ENCODE data around the gene JCAD.
"Not testable (repeated sequence)": the region's sequence is repeated elsewhere in the genome, so short reads cannot be mapped to it uniquely, and the experiment has no call there.

The JCAD gene

GRCh38 chr10:30019468-30019867 lies 39.9 kb downstream of the JCAD start:
- DNase-seq = no peak
- Mint-ChIP-seq H3K9me3 (no peaks in the 10 kb centered on the region), H3K4me1 (ENCODE audit: low read depth in 2 of 2) (no peaks in the 10 kb centered on the region), H3K27me3 (peaks cover 34 to 71% of the 10 kb centered on the region in 2 donors), H3K27ac (no peak overlapping the region), H3K4me3 (no peak overlapping the region), H3K36me3 (ENCODE audit: insufficient read depth) (no peaks in the 10 kb centered on the region)
- no peak for ATAC-seq (replicated peaks)

- peaks cover 39 to 81% of the 10 kb centered on the region in 2 donors for H3K27me3 Mint-ChIP-seq
Measured at GRCh38 chr10:30018496-30018895, 40.9 kb downstream of the JCAD start.

GRCh38 chr10:30017966-30018365 lies 41.4 kb downstream of the JCAD start:
- H3K27me3 Mint-ChIP-seq = peaks cover 39 to 86% of the 10 kb centered on the region in 2 donors
- no peak overlapping the region for H3K27ac Mint-ChIP-seq
- no peaks in the 10 kb centered on the region for H3K4me1 Mint-ChIP-seq (ENCODE audit: low read depth in 2 of 2)
- no peak overlapping the region for H3K4me3 Mint-ChIP-seq
- H3K36me3 Mint-ChIP-seq (ENCODE audit: insufficient read depth) = no peaks in the 10 kb centered on the region
- DNase-seq (no peak), ATAC-seq (replicated peaks) (no peak)
- no peaks in the 10 kb centered on the region for H3K9me3 Mint-ChIP-seq

More at GRCh38 chr10:30018496-30018895, 40.9 kb downstream of the JCAD start:
- Mint-ChIP-seq H3K4me3 (no peak overlapping the region), H3K27ac (no peak overlapping the region), H3K36me3 (ENCODE audit: insufficient read depth) (no peaks in the 10 kb centered on the region), H3K9me3 (no peaks in the 10 kb centered on the region), H3K4me1 (ENCODE audit: low read depth in 2 of 2) (no peaks in the 10 kb centered on the region)
- ATAC-seq (replicated peaks) (no peak), DNase-seq (no peak)

- H3K27ac Mint-ChIP-seq = no peak overlapping the region
- H3K4me3 Mint-ChIP-seq = no peak overlapping the region
- ATAC-seq (replicated peaks) (no peak), DNase-seq (no peak)
- H3K4me1 Mint-ChIP-seq (ENCODE audit: low read depth in 2 of 2) = no peaks in the 10 kb centered on the region
- no peaks in the 10 kb centered on the region for H3K9me3 Mint-ChIP-seq
- no peaks in the 10 kb centered on the region for H3K36me3 Mint-ChIP-seq (ENCODE audit: insufficient read depth)
- H3K27me3 Mint-ChIP-seq = peaks cover 39 to 89% of the 10 kb centered on the region in 2 donors
Measured at GRCh38 chr10:30017556-30017955, 41.8 kb downstream of the JCAD start.

GRCh38 chr10:30014511-30014910 lies 44.9 kb downstream of the JCAD start:
- Mint-ChIP-seq H3K4me3 (no peak overlapping the region), H3K27me3 (peaks cover 35 to 76% of the 10 kb centered on the region in 2 donors), H3K36me3 (ENCODE audit: insufficient read depth) (no peaks in the 10 kb centered on the region), H3K27ac (no peak overlapping the region), H3K4me1 (ENCODE audit: low read depth in 2 of 2) (no peaks in the 10 kb centered on the region), H3K9me3 (no peaks in the 10 kb centered on the region)
- ATAC-seq (replicated peaks) = no peak
- DNase-seq = no peak

GRCh38 chr10:30013757-30014156 lies 45.6 kb downstream of the JCAD start:
- Mint-ChIP-seq H3K9me3 (no peaks in the 10 kb centered on the region), H3K27me3 (peaks cover 31 to 73% of the 10 kb centered on the region in 2 donors), H3K27ac (no peak overlapping the region), H3K36me3 (ENCODE audit: insufficient read depth) (no peaks in the 10 kb centered on the region), H3K4me3 (no peak overlapping the region), H3K4me1 (ENCODE audit: low read depth in 2 of 2) (no peaks in the 10 kb centered on the region)
- DNase-seq (no peak), ATAC-seq (replicated peaks) (no peak)

- Mint-ChIP-seq H3K27me3 (peaks cover 30 to 73% of the 10 kb centered on the region in 2 donors), H3K27ac (no peak overlapping the region), H3K9me3 (no peaks in the 10 kb centered on the region), H3K36me3 (ENCODE audit: insufficient read depth) (no peaks in the 10 kb centered on the region), H3K4me1 (ENCODE audit: low read depth in 2 of 2) (peaks cover 0 to 3% of the 10 kb centered on the region in 2 donors), H3K4me3 (no peak overlapping the region)
- no peak for ATAC-seq (replicated peaks)
- no peak for DNase-seq
Measured at GRCh38 chr10:30011956-30012647, 47.3 kb downstream of the JCAD start.

GRCh38 chr10:30011396-30011795 lies 48.0 kb downstream of the JCAD start:
- H3K36me3 Mint-ChIP-seq (ENCODE audit: insufficient read depth) = no peaks in the 10 kb centered on the region

GRCh38 chr10:30007406-30007805 lies 52.0 kb downstream of the JCAD start:
- H3K27ac Mint-ChIP-seq = no peak overlapping the region
- no peak for DNase-seq

More at GRCh38 chr10:30011396-30011795, 48.0 kb downstream of the JCAD start:
- DNase-seq = no peak
- ATAC-seq (replicated peaks) = no peak
- Mint-ChIP-seq H3K27me3 (peaks cover 32 to 77% of the 10 kb centered on the region in 2 donors), H3K27ac (no peak overlapping the region), H3K4me3 (no peak overlapping the region), H3K4me1 (ENCODE audit: low read depth in 2 of 2) (peaks cover 0 to 3% of the 10 kb centered on the region in 2 donors), H3K9me3 (no peaks in the 10 kb centered on the region)

GRCh38 chr10:30006410-30006809 lies 53.0 kb downstream of the JCAD start:
- H3K36me3 Mint-ChIP-seq (ENCODE audit: insufficient read depth) = no peaks in the 10 kb centered on the region
- peaks cover 31 to 44% of the 10 kb centered on the region in 2 donors for H3K27me3 Mint-ChIP-seq
- no peak overlapping the region for H3K4me3 Mint-ChIP-seq
- H3K27ac Mint-ChIP-seq = no peak overlapping the region
- peaks cover 4 to 16% of the 10 kb centered on the region in 2 donors for H3K4me1 Mint-ChIP-seq (ENCODE audit: low read depth in 2 of 2)
- no peaks in the 10 kb centered on the region for H3K9me3 Mint-ChIP-seq
- no peak for DNase-seq
- no peak for ATAC-seq (replicated peaks)

More at GRCh38 chr10:30007406-30007805, 52.0 kb downstream of the JCAD start:
- Mint-ChIP-seq H3K36me3 (ENCODE audit: insufficient read depth) (no peaks in the 10 kb centered on the region), H3K9me3 (no peaks in the 10 kb centered on the region), H3K4me1 (ENCODE audit: low read depth in 2 of 2) (peaks cover 4 to 11% of the 10 kb centered on the region in 2 donors), H3K4me3 (no peak overlapping the region), H3K27me3 (peaks cover 31 to 54% of the 10 kb centered on the region in 2 donors)
- no peak for ATAC-seq (replicated peaks)

GRCh38 chr10:30005116-30005515 lies 54.3 kb downstream of the JCAD start:
- not testable (repeated sequence) for H3K4me3 Mint-ChIP-seq, H3K9me3 Mint-ChIP-seq

GRCh38 chr10:30002426-30003266 lies 56.7 kb downstream of the JCAD start:
- peaks cover 4 to 17% of the 10 kb centered on the region in 2 donors for H3K4me1 Mint-ChIP-seq (ENCODE audit: low read depth in 2 of 2)
- H3K9me3 Mint-ChIP-seq = no peaks in the 10 kb centered on the region
- peak; percentile 73 for ATAC-seq (replicated peaks)
- no peak overlapping the region for H3K27ac Mint-ChIP-seq
- peaks cover 38 to 48% of the 10 kb centered on the region in 2 donors for H3K27me3 Mint-ChIP-seq
- H3K36me3 Mint-ChIP-seq (ENCODE audit: insufficient read depth) = no peaks in the 10 kb centered on the region
- DNase-seq = peak; percentile 47 to 53 (median 50)
- H3K4me3 Mint-ChIP-seq = no peak overlapping the region

More at GRCh38 chr10:30005116-30005515, 54.3 kb downstream of the JCAD start:
- not testable (repeated sequence) for H3K36me3 Mint-ChIP-seq (ENCODE audit: insufficient read depth); ATAC-seq (replicated peaks); DNase-seq; H3K27ac Mint-ChIP-seq
- peaks cover 33 to 44% of the 10 kb centered on the region in 2 donors for H3K27me3 Mint-ChIP-seq
- peaks cover 4 to 16% of the 10 kb centered on the region in 2 donors for H3K4me1 Mint-ChIP-seq (ENCODE audit: low read depth in 2 of 2)

- peaks cover 32 to 48% of the 10 kb centered on the region in 2 donors for H3K27me3 Mint-ChIP-seq
Measured at GRCh38 chr10:30000802-30001571, 58.4 kb downstream of the JCAD start.

More at GRCh38 chr10:30000802-30001571, 58.4 kb downstream of the JCAD start:
- Mint-ChIP-seq H3K4me1 (ENCODE audit: low read depth in 2 of 2) (peaks cover 4 to 16% of the 10 kb centered on the region in 2 donors), H3K27ac (no peak overlapping the region), H3K4me3 (no peak overlapping the region), H3K36me3 (ENCODE audit: insufficient read depth) (no peaks in the 10 kb centered on the region), H3K9me3 (no peaks in the 10 kb centered on the region)
- DNase-seq = no peak
- ATAC-seq (replicated peaks) = no peak
